Activated naive CD4-positive, alpha-beta T cell treated with anti-CD3 and anti-CD28 coated beads for 36 hours (primary cell): ENCODE measurements around the gene ADPRS. TPM values are rescaled to one million over a fixed set of nuclear protein-coding genes. Genes with fewer than 3 reads are reported as not detected.

Experiments used
- CTCF ChIA-PET: fragments of 350-600 bp; sonication (Branson Sonifier 250); formaldehyde crosslinking; loops from one replicate; lab custom pipeline; 2021; ENCODE audit warnings: antibody characterized with exemption; lab: Charles Lee
- DNase-seq: peaks from one replicate; pipeline ENCODE4 v3.0.0-alpha.2; 2020
- H3K27ac Mint-ChIP-seq: one replicate; pipeline ENCODE4 v1.8.0; 2021; ENCODE audit warnings: mild to moderate bottlenecking, mixed read lengths
- H3K27me3 Mint-ChIP-seq: one replicate; pipeline ENCODE4 v1.8.0; 2021; ENCODE audit warnings: low read depth, mixed read lengths
- H3K36me3 Mint-ChIP-seq: one replicate; pipeline ENCODE4 v1.8.0; 2021; ENCODE audit warnings: low read depth, mixed read lengths
- H3K4me1 Mint-ChIP-seq: one replicate; pipeline ENCODE4 v1.8.0; 2021; ENCODE audit warnings: low read depth, mixed read lengths
- H3K4me3 Mint-ChIP-seq: one replicate; pipeline ENCODE4 v1.8.0; 2021; ENCODE audit warnings: mild to moderate bottlenecking, moderate library complexity, mixed read lengths
- H3K9me3 Mint-ChIP-seq: one replicate; pipeline ENCODE4 v1.8.0; 2021; ENCODE audit warnings: mixed read lengths
- intact Hi-C: fragments of 100-400 bp; cut with micrococcal nuclease; formaldehyde crosslinking; loops from one replicate; pipeline ENCODE4 v1.15.1; 2023
- total RNA-seq, 2 experiments: library from RNA; stranded (reverse); gene quantifications; one replicate each; pipeline ENCODE4 v1.2.3, GENCODE V29; 2021

Gene ADPRS
- total RNA-seq, 2 experiments from 2014 or later, result 23.2 to 24.6 TPM

- H3K27me3 Mint-ChIP-seq, result no peaks in the 10 kb centered on the region
- peaks cover 4% of the 10 kb centered on the region for H3K4me1 Mint-ChIP-seq
- H3K36me3 Mint-ChIP-seq, result no peaks in the 10 kb centered on the region
- no peak for DNase-seq
- no peak overlapping the region for H3K27ac Mint-ChIP-seq
- H3K9me3 Mint-ChIP-seq, result no peaks in the 10 kb centered on the region
- no peak overlapping the region for H3K4me3 Mint-ChIP-seq
- CTCF ChIA-PET, result interaction anchor here (0.7 to 0.8 kb wide), 2 partner anchors 36 to 188 kb away, joined by 3 to 5 read pairs; no protein-coding TSS in a partner anchor
- intact Hi-C loops, result loop anchor here (1.0 kb wide), 3 partner anchors 35 to 321 kb away; no protein-coding TSS in a partner anchor
Measured at GRCh38 chr1:36098650-36099365, 10.1 kb downstream of the ADPRS start.

DNA sequence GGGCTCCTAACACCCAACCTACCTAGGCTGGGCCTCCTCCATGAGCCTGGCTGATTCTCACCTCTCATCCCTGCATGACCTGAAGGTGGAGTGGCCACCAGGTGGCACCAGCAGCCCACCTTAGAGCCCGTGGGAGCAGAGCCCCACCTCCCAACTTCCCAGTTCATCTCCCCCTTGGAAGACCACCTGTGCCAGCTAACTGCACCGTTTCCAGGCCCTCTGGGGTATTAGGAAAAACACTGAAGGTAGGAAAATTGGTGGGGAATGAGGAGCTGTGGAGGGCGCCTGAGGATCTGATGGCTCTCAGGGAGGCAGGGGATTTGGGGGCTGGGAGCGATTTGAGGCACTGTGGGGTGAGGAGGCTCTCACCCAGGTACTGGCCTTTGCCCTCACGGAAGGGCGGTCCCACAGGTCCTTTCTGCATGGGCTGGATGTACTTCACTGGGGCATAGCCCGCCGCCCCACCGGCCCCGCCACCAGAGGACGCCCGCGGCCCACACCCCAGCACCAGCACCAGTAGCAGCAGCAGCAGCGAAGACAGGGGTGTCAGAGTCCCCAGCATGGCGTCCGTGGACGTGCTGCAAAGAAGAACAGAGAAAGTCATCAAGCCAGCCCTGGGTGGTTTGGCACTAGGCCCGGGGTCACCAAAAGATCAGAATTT is 11.1 kb downstream of the ADPRS start:
- CTCF ChIA-PET, result interaction anchor here (0.6 to 6.4 kb wide), 10 partner anchors 9 to 402 kb away, joined by 3 to 61 read pairs (median 4); partner anchors contain the start of gene TRAPPC3
- no peak overlapping the region for H3K4me3 Mint-ChIP-seq
- intact Hi-C loops, result loop anchor here (1.0 kb wide), 3 partner anchors 34 to 320 kb away; no protein-coding TSS in a partner anchor
- H3K27me3 Mint-ChIP-seq, result no peaks in the 10 kb centered on the region
- H3K36me3 Mint-ChIP-seq, result no peaks in the 10 kb centered on the region
- DNase-seq, result peak; percentile 85
- H3K4me1 Mint-ChIP-seq, result peaks cover 4% of the 10 kb centered on the region
- H3K27ac Mint-ChIP-seq, result no peak overlapping the region
- no peaks in the 10 kb centered on the region for H3K9me3 Mint-ChIP-seq

GRCh38 chr1:36100376-36100775 is 11.7 kb downstream of the ADPRS start:
- H3K4me3 Mint-ChIP-seq, result no peak overlapping the region
- CTCF ChIA-PET, result interaction anchor here (0.7 to 6.4 kb wide), 8 partner anchors 9 to 321 kb away, joined by 3 to 61 read pairs (median 4); partner anchors contain the start of gene TRAPPC3
- intact Hi-C loops, result no loop called here

DNA sequence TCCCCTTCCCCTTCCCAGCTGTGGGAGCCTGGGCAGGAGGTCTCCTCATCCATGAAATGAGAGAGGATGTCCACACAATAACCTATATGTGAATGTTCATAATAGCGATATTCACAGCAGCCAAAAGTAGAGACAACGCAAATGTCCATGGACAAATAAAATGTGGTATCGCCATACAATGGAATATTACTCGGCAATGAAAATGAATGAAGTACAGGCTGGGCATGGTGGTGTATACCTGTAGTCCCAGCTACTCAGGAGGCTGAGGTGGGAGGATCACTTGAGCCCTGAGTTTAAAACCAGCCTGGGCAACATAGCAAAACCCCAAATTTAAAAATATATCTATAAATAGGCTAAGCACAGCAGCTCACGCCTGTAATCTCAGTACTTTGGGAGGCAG is 12.9 kb downstream of the ADPRS start:
- no peaks in the 10 kb centered on the region for H3K27me3 Mint-ChIP-seq
- peaks cover 4% of the 10 kb centered on the region for H3K4me1 Mint-ChIP-seq
- CTCF ChIA-PET, result interaction anchor here (0.8 to 6.4 kb wide), 4 partner anchors 10 to 87 kb away, joined by 3 to 61 read pairs (median 6); no protein-coding TSS in a partner anchor
- H3K36me3 Mint-ChIP-seq, result no peaks in the 10 kb centered on the region
- H3K27ac Mint-ChIP-seq, result no peak overlapping the region
- no peak overlapping the region for H3K4me3 Mint-ChIP-seq
- no peak for DNase-seq
- no peaks in the 10 kb centered on the region for H3K9me3 Mint-ChIP-seq
- intact Hi-C loops, result no loop called here

More at GRCh38 chr1:36100376-36100775, 11.7 kb downstream of the ADPRS start:
- DNase-seq, result no peak
- H3K36me3 Mint-ChIP-seq, result no peaks in the 10 kb centered on the region
- H3K27me3 Mint-ChIP-seq, result no peaks in the 10 kb centered on the region
- H3K4me1 Mint-ChIP-seq, result peaks cover 4% of the 10 kb centered on the region
- no peaks in the 10 kb centered on the region for H3K9me3 Mint-ChIP-seq
- H3K27ac Mint-ChIP-seq, result no peak overlapping the region

DNA sequence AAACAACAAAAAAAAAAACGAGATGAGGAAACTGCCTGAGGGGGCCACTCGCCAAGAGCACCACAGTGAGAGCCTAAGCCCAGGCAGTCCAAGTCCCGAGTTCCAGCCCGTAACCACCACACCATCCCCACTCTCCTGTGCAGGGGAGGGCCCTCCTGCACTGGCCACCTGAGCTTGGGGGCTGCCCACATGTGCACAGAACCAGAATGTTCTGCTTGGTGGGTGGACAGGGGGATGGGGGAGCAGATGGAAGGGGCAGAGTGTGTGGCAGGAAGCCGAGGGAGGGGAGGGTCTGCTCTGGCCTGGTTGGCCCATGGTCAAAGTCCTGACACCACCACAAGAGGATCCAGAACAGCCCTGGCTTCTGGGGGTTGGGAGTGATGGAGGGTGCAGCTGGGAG is 17.6 kb downstream of the ADPRS start:
- DNase-seq, result no peak
- H3K4me3 Mint-ChIP-seq, result no peak overlapping the region
- CTCF ChIA-PET, result interaction anchor here (1.1 kb wide), 1 partner anchor 29 kb away, joined by 5 read pairs; no protein-coding TSS in a partner anchor
- H3K36me3 Mint-ChIP-seq, result no peaks in the 10 kb centered on the region
- intact Hi-C loops, result no loop called here
- H3K9me3 Mint-ChIP-seq, result no peaks in the 10 kb centered on the region
- H3K27ac Mint-ChIP-seq, result no peak overlapping the region
- H3K27me3 Mint-ChIP-seq, result no peaks in the 10 kb centered on the region
- H3K4me1 Mint-ChIP-seq, result peaks cover 20% of the 10 kb centered on the region

DNA sequence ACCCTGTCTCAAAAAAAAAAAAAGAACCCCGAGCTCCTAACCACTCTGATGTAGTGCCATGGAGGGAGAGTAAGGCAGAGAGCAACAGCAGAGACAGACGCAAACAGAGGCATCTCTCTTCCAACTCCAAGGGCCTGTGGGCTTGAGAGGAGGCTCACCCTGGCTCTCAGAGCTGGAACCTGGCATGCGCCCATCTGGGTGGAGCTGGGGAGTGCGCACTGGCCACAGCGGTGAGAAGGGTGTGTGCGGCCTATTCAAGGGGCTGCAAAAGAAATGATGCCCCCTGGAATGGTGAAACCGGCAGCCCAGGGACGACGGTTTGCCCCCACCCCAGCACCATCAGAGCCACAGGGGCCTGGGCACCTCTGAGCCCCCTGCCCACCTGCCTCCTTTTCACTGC is 18.7 kb downstream of the ADPRS start:
- DNase-seq, result no peak
- Mint-ChIP-seq H3K9me3 (no peaks in the 10 kb centered on the region), H3K27me3 (no peaks in the 10 kb centered on the region), H3K27ac (no peak overlapping the region), H3K36me3 (no peaks in the 10 kb centered on the region), H3K4me3 (no peak overlapping the region), H3K4me1 (peaks cover 22% of the 10 kb centered on the region)
- intact Hi-C loops, result no loop called here
- CTCF ChIA-PET, result interaction anchor here (1.1 to 1.2 kb wide), 2 partner anchors 28 to 193 kb away, joined by 4 to 5 read pairs; no protein-coding TSS in a partner anchor

DNA sequence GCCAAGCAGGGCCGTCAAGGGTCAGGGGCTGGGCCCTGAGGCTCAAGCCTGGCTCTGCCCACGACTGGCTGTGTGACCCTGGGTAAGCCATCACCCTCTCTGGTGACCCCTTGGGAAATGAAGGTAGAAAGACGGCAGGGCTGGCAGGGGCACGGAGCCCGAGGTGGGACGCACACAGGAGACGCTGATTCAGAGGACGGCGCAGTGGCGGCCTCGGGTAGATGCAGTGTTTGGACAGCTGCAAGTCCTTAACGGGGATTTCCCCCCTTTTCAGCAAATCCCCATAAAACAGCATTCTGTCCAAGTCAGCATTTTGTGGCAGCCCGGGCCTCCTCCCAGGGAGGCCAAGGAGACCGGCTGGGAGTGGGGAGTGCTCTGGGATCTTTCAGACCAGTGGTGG is 19.6 kb downstream of the ADPRS start:
- H3K27ac Mint-ChIP-seq, result no peak overlapping the region
- H3K4me1 Mint-ChIP-seq, result peaks cover 22% of the 10 kb centered on the region
- H3K36me3 Mint-ChIP-seq, result no peaks in the 10 kb centered on the region

GRCh38 chr1:36109041-36109679 is 20.5 kb downstream of the ADPRS start:
- CTCF ChIA-PET, result interaction anchor here (0.7 to 2.9 kb wide), 4 partner anchors 8 to 217 kb away, joined by 3 to 17 read pairs (median 4); no protein-coding TSS in a partner anchor
- Mint-ChIP-seq H3K4me3 (no peak overlapping the region), H3K4me1 (peaks cover 22% of the 10 kb centered on the region)

More for the DNA sequence above, 19.6 kb downstream of the ADPRS start:
- Mint-ChIP-seq H3K9me3 (no peaks in the 10 kb centered on the region), H3K4me3 (no peak overlapping the region), H3K27me3 (no peaks in the 10 kb centered on the region)
- CTCF ChIA-PET, result interaction anchor here (1.4 kb wide), 1 partner anchor 9 kb away, joined by 3 read pairs; no protein-coding TSS in a partner anchor
- intact Hi-C loops, result no loop called here
- DNase-seq, result no peak

DNA sequence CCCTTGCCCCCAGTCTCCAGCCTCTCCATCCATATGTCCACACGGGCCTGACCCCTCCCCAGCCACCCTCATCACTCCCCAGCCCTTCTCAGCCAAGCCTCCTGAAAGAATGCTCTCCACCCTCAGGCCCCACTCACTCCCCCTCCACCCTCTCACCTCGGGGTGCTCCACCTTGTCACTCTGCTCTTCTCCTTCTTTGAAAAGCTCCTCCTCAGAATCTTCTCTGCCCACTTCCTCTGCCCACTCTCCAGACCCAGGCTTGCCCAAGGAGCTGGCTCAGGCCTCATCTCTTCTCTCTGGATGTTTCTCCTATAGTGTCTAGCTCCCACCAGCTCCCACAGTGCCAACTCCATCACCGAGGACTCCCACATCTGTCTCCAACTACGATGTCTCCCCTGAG is 22.5 kb downstream of the ADPRS start:
- no peak overlapping the region for H3K27ac Mint-ChIP-seq
- CTCF ChIA-PET, result interaction anchor here (0.7 to 2.9 kb wide), 3 partner anchors 9 to 175 kb away, joined by 3 to 17 read pairs (median 3); no protein-coding TSS in a partner anchor

More at GRCh38 chr1:36109041-36109679, 20.5 kb downstream of the ADPRS start:
- peak; percentile 65 for DNase-seq
- Mint-ChIP-seq H3K27me3 (no peaks in the 10 kb centered on the region), H3K36me3 (no peaks in the 10 kb centered on the region), H3K27ac (no peak overlapping the region), H3K9me3 (no peaks in the 10 kb centered on the region)
- intact Hi-C loops, result no loop called here

DNA sequence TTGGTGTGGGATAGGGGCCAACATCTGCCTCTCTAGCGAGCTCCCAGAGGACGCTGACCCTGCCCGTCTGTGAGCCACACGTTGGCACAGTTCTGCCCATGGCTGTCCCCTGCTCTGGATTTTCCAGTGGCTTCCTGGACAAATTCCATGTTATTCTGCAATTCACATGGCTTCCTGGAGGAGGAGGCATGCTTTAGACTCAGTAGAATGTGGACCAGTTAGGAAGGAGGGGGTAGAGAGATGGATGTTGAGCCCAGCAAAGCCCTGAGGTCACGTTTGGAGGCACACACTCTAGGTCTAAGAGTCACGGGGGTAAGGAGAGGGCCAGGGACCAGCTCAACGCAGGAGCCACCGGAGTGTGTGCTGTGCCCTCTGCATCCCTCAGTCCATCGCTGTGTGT is 24.1 kb downstream of the ADPRS start:
- no peak overlapping the region for H3K4me3 Mint-ChIP-seq
- peaks cover 22% of the 10 kb centered on the region for H3K4me1 Mint-ChIP-seq
- no peaks in the 10 kb centered on the region for H3K27me3 Mint-ChIP-seq
- CTCF ChIA-PET, result interaction anchor here (0.6 kb wide), 1 partner anchor 256 kb away, joined by 3 read pairs; no protein-coding TSS in a partner anchor
- H3K27ac Mint-ChIP-seq, result no peak overlapping the region
- intact Hi-C loops, result no loop called here
- DNase-seq, result no peak
- no peaks in the 10 kb centered on the region for H3K9me3 Mint-ChIP-seq
- no peaks in the 10 kb centered on the region for H3K36me3 Mint-ChIP-seq

More for the DNA sequence above, 22.5 kb downstream of the ADPRS start:
- no peaks in the 10 kb centered on the region for H3K27me3 Mint-ChIP-seq
- no peak for DNase-seq
- no peak overlapping the region for H3K4me3 Mint-ChIP-seq
- intact Hi-C loops, result no loop called here
- H3K9me3 Mint-ChIP-seq, result no peaks in the 10 kb centered on the region
- no peaks in the 10 kb centered on the region for H3K36me3 Mint-ChIP-seq
- H3K4me1 Mint-ChIP-seq, result peaks cover 22% of the 10 kb centered on the region

DNA sequence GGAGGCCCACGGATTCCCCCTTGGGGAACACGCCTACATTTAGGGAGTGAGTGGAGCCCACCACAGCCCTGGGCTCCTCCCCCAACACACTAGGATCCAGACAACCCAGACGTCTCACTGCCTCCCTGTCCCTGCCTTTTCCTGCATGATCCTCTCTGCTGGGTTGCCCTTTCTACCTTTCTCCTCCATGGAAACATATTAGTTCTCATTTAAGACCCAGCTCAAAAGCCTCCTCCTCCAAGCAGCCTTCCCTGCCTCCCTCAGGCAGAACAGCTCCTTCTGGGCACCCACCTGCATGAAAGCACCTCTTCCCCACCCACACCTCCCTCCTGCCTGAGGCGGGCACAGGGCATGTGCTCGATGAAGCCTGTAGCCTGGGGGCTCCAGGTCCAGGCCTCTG is 25.7 kb downstream of the ADPRS start:
- intact Hi-C loops, result no loop called here
- CTCF ChIA-PET, result interaction anchor here (0.6 kb wide), 1 partner anchor 74 kb away, joined by 3 read pairs; no protein-coding TSS in a partner anchor
- Mint-ChIP-seq H3K4me1 (peaks cover 12% of the 10 kb centered on the region), H3K36me3 (no peaks in the 10 kb centered on the region), H3K27me3 (no peaks in the 10 kb centered on the region), H3K9me3 (no peaks in the 10 kb centered on the region), H3K27ac (no peak overlapping the region), H3K4me3 (no peak overlapping the region)
- DNase-seq, result no peak
